ENCODE results near the gene SEPSECS.
A peak's percentile ranks its signal among the peaks of the same experiment; 100 is the strongest.

SEPSECS gene

GRCh38 chr4:25157081-25157480 is 3.2 kb downstream of the SEPSECS start:
- no peak for TF ChIP-seq EP300 (IDR thresholded peaks at IDR 0.05; ENCODE audit: borderline replicate concordance)
- TF ChIP-seq TCF12 (IDR thresholded peaks at IDR 0.05; ENCODE audit: low read depth) = no peak
- TF ChIP-seq NFIC (IDR thresholded peaks at IDR 0.05) = no peak
- TF ChIP-seq MAX (IDR thresholded peaks at IDR 0.05) = no peak

- TF ChIP-seq YY1 (IDR thresholded peaks at IDR 0.05; ENCODE audit: low read depth) (no peak), CREB1 (IDR thresholded peaks at IDR 0.05; ENCODE audit: low read depth) (no peak)
These were observed 4.3 kb downstream of the SEPSECS start for GRCh38 chr4:25155947-25156346.

- TF ChIP-seq CEBPB (IDR thresholded peaks at IDR 0.05) (no peak), REST (IDR thresholded peaks at IDR 0.05; ENCODE audit: low read depth) (no peak), NFIC (IDR thresholded peaks at IDR 0.05) (no peak), EGR1 (IDR thresholded peaks at IDR 0.05) (no peak), YY1 (IDR thresholded peaks at IDR 0.05; ENCODE audit: low read depth) (no peak), EP300 (IDR thresholded peaks at IDR 0.05; ENCODE audit: borderline replicate concordance) (no peak), MAX (IDR thresholded peaks at IDR 0.05) (no peak), CREB1 (IDR thresholded peaks at IDR 0.05; ENCODE audit: low read depth) (no peak), TEAD4 (IDR thresholded peaks at IDR 0.05) (no peak)
These were observed 5.5 kb downstream of the SEPSECS start for GRCh38 chr4:25154594-25155265.

- TF ChIP-seq FOXM1 (IDR thresholded peaks at IDR 0.05; ENCODE audit: borderline replicate concordance, low read depth) (no peak), TEAD4 (IDR thresholded peaks at IDR 0.05) (no peak), RAD21 (IDR thresholded peaks at IDR 0.05; ENCODE audit: low read depth) (no peak), ZBTB7A (IDR thresholded peaks at IDR 0.05; ENCODE audit: low read depth) (no peak), YY1 (IDR thresholded peaks at IDR 0.05; ENCODE audit: low read depth) (no peak), CREB1 (IDR thresholded peaks at IDR 0.05; ENCODE audit: low read depth) (no peak), REST (IDR thresholded peaks at IDR 0.05; ENCODE audit: low read depth) (no peak), MAX (IDR thresholded peaks at IDR 0.05) (no peak), TCF12 (IDR thresholded peaks at IDR 0.05; ENCODE audit: low read depth) (no peak)
These were observed 14.2 kb downstream of the SEPSECS start for GRCh38 chr4:25146076-25146475.

GRCh38 chr4:25144870-25145481 is 15.3 kb downstream of the SEPSECS start:
- TF ChIP-seq FOXM1 (IDR thresholded peaks at IDR 0.05; ENCODE audit: borderline replicate concordance, low read depth) (no peak), RAD21 (IDR thresholded peaks at IDR 0.05; ENCODE audit: low read depth) (peak; percentile 60)

GRCh38 chr4:25142468-25142867 is 17.8 kb downstream of the SEPSECS start:
- TF ChIP-seq CREB1 (IDR thresholded peaks at IDR 0.05; ENCODE audit: low read depth) = no peak
- no peak for TF ChIP-seq USF1 (IDR thresholded peaks at IDR 0.05)
- no peak for TF ChIP-seq TCF12 (IDR thresholded peaks at IDR 0.05; ENCODE audit: low read depth)
- no peak for TF ChIP-seq CEBPB (IDR thresholded peaks at IDR 0.05)
- no peak for TF ChIP-seq ZBTB7A (IDR thresholded peaks at IDR 0.05; ENCODE audit: low read depth)
- TF ChIP-seq EGR1 (IDR thresholded peaks at IDR 0.05) = no peak
- no peak for TF ChIP-seq TEAD4 (IDR thresholded peaks at IDR 0.05)
- no peak for TF ChIP-seq REST (IDR thresholded peaks at IDR 0.05; ENCODE audit: low read depth)
- TF ChIP-seq EP300 (IDR thresholded peaks at IDR 0.05; ENCODE audit: borderline replicate concordance) = no peak
- TF ChIP-seq FOXM1 (IDR thresholded peaks at IDR 0.05; ENCODE audit: borderline replicate concordance, low read depth) = no peak
- TF ChIP-seq MAX (IDR thresholded peaks at IDR 0.05) = no peak
- TF ChIP-seq TAF1 (IDR thresholded peaks at IDR 0.05; ENCODE audit: low read depth) = no peak
- TF ChIP-seq NFIC (IDR thresholded peaks at IDR 0.05) = no peak
